Gastrocnemius medialis (tissue), 4 donors: ENCODE results near the gene AFAP1. TPM values are rescaled to one million over a fixed set of nuclear protein-coding genes. Genes with fewer than 3 reads are reported as not detected.

ENCODE experiments used
- ATAC-seq, 2 donors: fragments of 150-250 bp; one replicate each; pipeline ENCODE4 v1.9.1; 2016
- DNase-seq, 2 donors: peaks; one replicate each; pipeline ENCODE4 v3.0.0-alpha.2; 2019
- H3K27ac ChIP-seq, 4 donors: fragments of 200-600 bp; sonication (generic); 1 replicate in 1 of 4; 2 replicates in 3 of 4; pipeline ENCODE4 v1.5.1; 2016 to 2018; ENCODE audit warnings: mild to moderate bottlenecking in 2 of 4, moderate library complexity in 1 of 4
- H3K27me3 ChIP-seq, 3 donors: fragments of 200-600 bp; sonication (generic) in 2 of 3; 1 replicate in 1 of 3; 2 replicates in 2 of 3; pipeline versions ENCODE4 v1.5.1 to v1.6.0; 2016 to 2019; ENCODE audit warnings: mild to moderate bottlenecking in 1 of 3, moderate library complexity in 1 of 3
- H3K36me3 ChIP-seq, 2 donors: fragments of 200-600 bp; sonication (generic) in 1 of 2; one replicate each; pipeline ENCODE4 v1.5.1; 2017 to 2018
- H3K4me1 ChIP-seq, 2 donors: fragments of 200-600 bp; sonication (generic) in 1 of 2; one replicate each; pipeline ENCODE4 v1.5.1; 2016 to 2017; ENCODE audit warnings: mild to moderate bottlenecking in 2 of 2
- H3K4me3 ChIP-seq, 4 donors: fragments of 200-600 bp; sonication (generic) in 3 of 4; 1 replicate in 1 of 4; 2 replicates in 3 of 4; pipeline ENCODE4 v1.5.1; 2016 to 2019; ENCODE audit warnings: mild to moderate bottlenecking in 2 of 4
- H3K9me3 ChIP-seq, 3 donors: fragments of 200-600 bp; sonication (generic) in 2 of 3; 1 replicate in 1 of 3; 2 replicates in 2 of 3; pipeline ENCODE4 v1.5.1; 2016 to 2019
- CTCF ChIP-seq, 5 experiments: fragments of 450-650 bp in 3 of 5; fragments of 200-600 bp in 2 of 5; sonication (generic) in 2 of 5; IDR thresholded peaks in 4 of 5; conservative IDR thresholded peaks in 1 of 5; 1 replicate in 4 of 5; 2 replicates in 1 of 5; pipeline ENCODE4 v1.5.1; 2016 to 2019; ENCODE audit warnings: antibody characterized with exemption in 5 of 5, mild to moderate bottlenecking in 3 of 5, moderate library complexity in 3 of 5
- POLR2A ChIP-seq, 2 donors: fragments of 450-650 bp; IDR thresholded peaks; one replicate each; pipeline ENCODE4 v1.6.1; 2017; ENCODE audit warnings: antibody characterized with exemption in 2 of 2, mild to moderate bottlenecking in 2 of 2, moderate library complexity in 2 of 2
- in situ Hi-C, 4 donors: fragments of 200-750 bp; cut with MboI; loops; one replicate each; pipeline versions ENCODE4 v1.15.0 to v1.8.0; 2017; ENCODE audit warnings: low sequenced_read_pairs in 4 of 4
- intact Hi-C: fragments of 100-400 bp; cut with DNase I; formaldehyde crosslinking; loops from one replicate; pipeline ENCODE4 v1.15.1; 2023; ENCODE audit warnings: low total_unique reads
- total RNA-seq, 4 donors: library from RNA; depleted of rRNA; stranded (reverse); fragments of >200 nt; gene quantifications; one replicate each; pipeline versions ENCODE4 v1.1.0 to v1.2.3, GENCODE V29; 2016

Gene AFAP1
- total RNA-seq, 4 donors from 2014 or later: 1.5 to 8.6 (median 3.5) TPM

DNA sequence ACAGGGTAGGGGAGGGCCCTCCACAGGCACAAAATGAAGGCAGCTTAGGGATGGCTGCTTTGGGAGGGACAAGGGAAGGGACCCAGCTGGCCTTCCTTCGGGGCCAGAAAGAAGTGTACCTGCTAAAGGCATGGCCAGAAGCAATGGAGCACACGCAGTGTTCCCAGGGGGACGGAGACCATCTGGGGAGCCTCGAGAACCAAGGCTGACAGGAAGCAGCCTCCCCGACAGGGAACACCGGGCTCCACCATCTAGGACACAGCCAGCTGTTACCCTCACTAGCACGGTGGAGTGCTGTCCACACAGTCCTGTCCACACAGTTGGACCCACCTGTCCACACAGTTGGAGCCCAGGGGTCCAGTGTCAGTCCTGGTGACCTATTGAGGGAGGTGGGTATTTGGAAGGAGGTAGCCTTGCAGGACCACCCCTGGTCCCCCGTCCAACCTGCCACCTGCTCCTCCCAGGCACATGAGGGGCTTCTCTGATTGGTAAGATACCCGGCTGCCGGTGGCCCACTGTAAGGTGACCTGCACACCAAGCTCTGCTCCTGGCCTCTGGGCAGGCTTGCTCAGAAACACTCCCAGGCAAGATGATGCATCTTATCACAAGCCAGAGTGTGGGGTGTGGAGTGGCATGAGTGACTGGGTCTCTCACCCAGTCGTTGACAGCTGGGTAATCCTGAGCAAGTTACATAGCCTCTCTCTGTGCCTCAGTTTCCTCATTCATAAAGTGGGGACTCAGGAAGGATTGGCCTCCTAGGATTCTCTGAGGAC lies 20.5 kb upstream of the AFAP1 start:
- ATAC-seq (peak; percentile 13 to 25), DNase-seq (peak in 1 of 2 donors; percentile 30)
- no peak overlapping the region for H3K4me3 ChIP-seq
- TF ChIP-seq CTCF (IDR thresholded peaks at IDR 0.05 in 4 of 5, conservative IDR thresholded peaks at IDR 0.05 in 1 of 5) (no peak), POLR2A (IDR thresholded peaks at IDR 0.05) (no peak)
- no peaks in the 10 kb centered on the region for H3K4me1 ChIP-seq
- in situ Hi-C loops: no loop called here
- no peaks in the 10 kb centered on the region for H3K27me3 ChIP-seq
- no peaks in the 10 kb centered on the region for H3K36me3 ChIP-seq
- H3K27ac ChIP-seq: peak overlapping the region in 3 of 4 donors; percentile 0 to 61 (median 34)
- H3K9me3 ChIP-seq: no peaks in the 10 kb centered on the region
- intact Hi-C loops: no loop called here

GRCh38 chr4:7959078-7959477 lies 19.4 kb upstream of the AFAP1 start:
- no peaks in the 10 kb centered on the region for H3K9me3 ChIP-seq
- ATAC-seq (no peak), DNase-seq (no peak)
- no peaks in the 10 kb centered on the region for H3K36me3 ChIP-seq
- H3K4me3 ChIP-seq: no peak overlapping the region
- in situ Hi-C loops: no loop called here
- H3K27me3 ChIP-seq: no peaks in the 10 kb centered on the region
- TF ChIP-seq CTCF (IDR thresholded peaks at IDR 0.05 in 4 of 5, conservative IDR thresholded peaks at IDR 0.05 in 1 of 5) (no peak), POLR2A (IDR thresholded peaks at IDR 0.05) (no peak)
- H3K4me1 ChIP-seq: no peaks in the 10 kb centered on the region
- intact Hi-C loops: no loop called here
- H3K27ac ChIP-seq: no peak overlapping the region

GRCh38 chr4:7956934-7957656 lies 17.4 kb upstream of the AFAP1 start:
- TF ChIP-seq POLR2A (IDR thresholded peaks at IDR 0.05): no peak
- TF ChIP-seq CTCF (IDR thresholded peaks at IDR 0.05 in 4 of 5, conservative IDR thresholded peaks at IDR 0.05 in 1 of 5): no peak
- Histone ChIP-seq H3K4me3 (no peak overlapping the region), H3K27me3 (no peaks in the 10 kb centered on the region), H3K4me1 (no peaks in the 10 kb centered on the region), H3K9me3 (no peaks in the 10 kb centered on the region), H3K36me3 (no peaks in the 10 kb centered on the region), H3K27ac (no peak overlapping the region)
- intact Hi-C loops: no loop called here
- in situ Hi-C loops: no loop called here
- no peak for ATAC-seq
- DNase-seq: no peak

GRCh38 chr4:7956270-7956808 lies 16.7 kb upstream of the AFAP1 start:
- TF ChIP-seq POLR2A (IDR thresholded peaks at IDR 0.05) (no peak), CTCF (IDR thresholded peaks at IDR 0.05 in 4 of 5, conservative IDR thresholded peaks at IDR 0.05 in 1 of 5) (no peak)
- no peaks in the 10 kb centered on the region for H3K27me3 ChIP-seq
- intact Hi-C loops (no loop called here), in situ Hi-C loops (no loop called here)
- no peak overlapping the region for H3K27ac ChIP-seq
- H3K4me1 ChIP-seq: no peaks in the 10 kb centered on the region
- no peak for DNase-seq
- H3K36me3 ChIP-seq: no peaks in the 10 kb centered on the region
- no peak overlapping the region for H3K4me3 ChIP-seq
- no peaks in the 10 kb centered on the region for H3K9me3 ChIP-seq
- peak; percentile 12 to 22 for ATAC-seq
